ENCODE data around the gene SREBF2.
A peak's percentile ranks its signal among the peaks of the same experiment; 100 is the strongest.

SREBF2 gene

GRCh38 chr22:41922328-41922727 is 89.4 kb downstream of the SREBF2 start:
- TF ChIP-seq, protein P1, sequence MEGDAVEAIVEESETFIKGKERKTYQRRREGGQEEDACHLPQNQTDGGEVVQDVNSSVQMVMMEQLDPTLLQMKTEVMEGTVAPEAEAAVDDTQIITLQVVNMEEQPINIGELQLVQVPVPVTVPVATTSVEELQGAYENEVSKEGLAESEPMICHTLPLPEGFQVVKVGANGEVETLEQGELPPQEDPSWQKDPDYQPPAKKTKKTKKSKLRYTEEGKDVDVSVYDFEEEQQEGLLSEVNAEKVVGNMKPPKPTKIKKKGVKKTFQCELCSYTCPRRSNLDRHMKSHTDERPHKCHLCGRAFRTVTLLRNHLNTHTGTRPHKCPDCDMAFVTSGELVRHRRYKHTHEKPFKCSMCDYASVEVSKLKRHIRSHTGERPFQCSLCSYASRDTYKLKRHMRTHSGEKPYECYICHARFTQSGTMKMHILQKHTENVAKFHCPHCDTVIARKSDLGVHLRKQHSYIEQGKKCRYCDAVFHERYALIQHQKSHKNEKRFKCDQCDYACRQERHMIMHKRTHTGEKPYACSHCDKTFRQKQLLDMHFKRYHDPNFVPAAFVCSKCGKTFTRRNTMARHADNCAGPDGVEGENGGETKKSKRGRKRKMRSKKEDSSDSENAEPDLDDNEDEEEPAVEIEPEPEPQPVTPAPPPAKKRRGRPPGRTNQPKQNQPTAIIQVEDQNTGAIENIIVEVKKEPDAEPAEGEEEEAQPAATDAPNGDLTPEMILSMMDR (IDR thresholded peaks at IDR 0.05; ENCODE audit: extremely low read depth, missing control alignments): no peak
- no peak for DNase-seq (ENCODE audit: low spot score)

GRCh38 chr22:41922940-41923594 is 90.2 kb downstream of the SREBF2 start:
- TF ChIP-seq, protein P1 (IDR thresholded peaks at IDR 0.05; ENCODE audit: extremely low read depth, missing control alignments): no peak
- no peak for DNase-seq (ENCODE audit: low spot score)

DNA sequence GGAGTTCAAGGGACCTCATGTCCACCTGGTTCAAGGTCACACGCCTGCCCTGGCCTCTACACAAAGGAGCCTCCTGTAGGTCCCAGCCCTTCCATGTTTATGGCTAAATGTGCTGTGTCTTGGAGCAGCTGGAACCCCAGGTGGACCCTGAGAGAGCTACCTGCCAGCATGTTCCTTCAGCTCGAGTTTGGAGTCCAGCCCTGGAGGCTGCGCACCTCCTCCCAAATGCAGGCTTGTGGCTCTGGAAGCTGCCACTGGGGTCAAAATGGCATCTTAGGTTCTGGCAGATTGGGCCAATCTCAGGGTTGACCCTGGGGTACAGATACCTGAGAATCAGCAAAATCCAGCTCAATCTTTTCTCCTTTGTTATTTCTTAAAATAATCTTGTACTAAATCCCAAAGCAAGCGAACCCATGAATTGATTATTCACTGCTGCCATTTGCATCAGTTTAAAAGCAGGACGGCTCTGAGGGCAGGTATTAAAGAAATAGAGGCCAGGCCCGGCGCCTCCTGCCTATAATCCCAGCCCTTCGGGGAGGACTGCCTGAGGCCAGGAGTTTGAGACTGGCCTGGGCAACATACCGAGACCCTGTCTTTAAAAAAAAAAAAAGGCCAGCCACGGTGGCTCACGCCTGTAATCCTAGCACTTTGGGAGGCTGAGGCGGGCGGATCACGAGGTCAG is 90.8 kb downstream of the SREBF2 start:
- TF ChIP-seq, protein P1 (IDR thresholded peaks at IDR 0.05; ENCODE audit: extremely low read depth, missing control alignments): no peak
- no peak for DNase-seq (ENCODE audit: low spot score)

DNA sequence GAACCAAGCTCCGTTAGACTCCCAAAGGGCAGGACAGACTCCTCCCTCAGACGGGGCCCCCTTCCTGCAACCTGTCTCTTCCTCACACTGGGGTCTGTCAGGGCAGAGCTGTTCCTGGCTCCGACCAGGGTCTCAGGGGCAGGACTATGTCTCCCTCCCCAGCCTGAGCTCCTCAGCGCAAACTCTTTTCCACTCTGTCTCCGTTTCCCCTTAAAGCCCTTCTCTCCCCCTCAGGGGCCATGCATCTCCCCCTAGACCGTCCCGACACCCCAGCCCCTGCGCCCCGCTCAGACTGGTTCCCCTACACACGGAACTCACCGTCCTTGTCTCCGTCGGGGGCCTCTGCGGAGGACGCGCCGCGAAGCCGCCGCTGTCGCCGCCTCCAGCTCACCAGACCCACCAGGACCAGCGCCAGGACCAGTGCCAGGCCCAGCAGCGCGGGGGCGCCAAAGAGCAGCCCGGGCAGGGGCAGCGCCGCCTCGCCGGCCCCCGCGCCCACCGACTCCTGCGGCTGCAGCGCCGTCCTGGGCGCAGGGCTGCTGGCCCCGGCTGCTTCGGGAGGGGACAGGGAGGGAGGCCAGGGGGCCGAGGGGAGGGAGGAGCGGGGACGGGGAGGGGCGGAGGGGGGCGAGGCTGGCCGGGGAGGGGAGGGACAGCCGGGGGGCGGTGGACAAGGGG is 93.0 kb downstream of the SREBF2 start:
- peak; percentile 72 for DNase-seq (ENCODE audit: low spot score)
- TF ChIP-seq, protein P1 (IDR thresholded peaks at IDR 0.05; ENCODE audit: extremely low read depth, missing control alignments): peak; percentile 96

- TF ChIP-seq, protein P1 (IDR thresholded peaks at IDR 0.05; ENCODE audit: extremely low read depth, missing control alignments): no peak
- DNase-seq (ENCODE audit: low spot score): no peak
Measured at GRCh38 chr22:41927813-41928212, 94.9 kb downstream of the SREBF2 start.

- TF ChIP-seq, protein P1 (IDR thresholded peaks at IDR 0.05; ENCODE audit: extremely low read depth, missing control alignments): no peak
- no peak for DNase-seq (ENCODE audit: low spot score)
Measured at GRCh38 chr22:41928593-41929417, 95.9 kb downstream of the SREBF2 start.
